GM12878 (cell line): ENCODE data around the gene SNED1. TPM values are rescaled to one million over a fixed set of nuclear protein-coding genes. Genes with fewer than 3 reads are reported as not detected.

Experiments
- ATAC-seq: fragments of 200-7000 bp; cut with Tn5 transposase; 3 replicates; pipeline ENCODE4 v1.9.1; 2020; ENCODE audit warnings: mild to moderate bottlenecking, moderate library complexity
- BruUV-seq: library from RNA; stranded (reverse); fragments of 400-500 nt; replicated peaks from 2 replicates; lab custom pipeline; 2021; lab: Mats Ljungman, UMichigan
- CTCF ChIA-PET: fragments of 300-600 bp; sonication (Branson Sonifier 250); formaldehyde crosslinking; extraction: SDS; loops from one replicate; lab custom pipeline; 2021; ENCODE audit warnings: inconsistent platforms; lab: Yijun Ruan, JAX
- POLR2A ChIA-PET: fragments of 350-600 bp; formaldehyde crosslinking; extraction: SDS; loops from one replicate; lab custom pipeline; 2021; ENCODE audit warnings: inconsistent platforms; lab: Charles Lee
- RAD21 ChIA-PET: fragments of 300-600 bp; sonication (Branson Sonifier 250); formaldehyde crosslinking; loops from one replicate; lab custom pipeline; 2023; ENCODE audit warnings: antibody characterized with exemption; ENCODE audit not compliant: unreplicated experiment; lab: Charles Lee
- SMC1A ChIA-PET: fragments of 300-600 bp; sonication (Branson Sonifier 250); formaldehyde crosslinking; loops from one replicate; lab custom pipeline; 2023; ENCODE audit not compliant: unreplicated experiment, uncharacterized antibody; lab: Charles Lee
- DNase-seq: peaks from one replicate; pipeline ENCODE4 v3.0.0-alpha.2; 2011; ENCODE audit warnings: low read depth, low spot score
- FAIRE-seq: peaks from 3 replicates; lab custom pipeline; 2011; peaks lifted over from hg19 to GRCh38; lab: Jason Lieb, UNC
- H2AFZ ChIP-seq: 2 replicates; pipeline ENCODE4 v1.6.0; 2011; ENCODE audit warnings: low read depth, low read length, control low read depth; ENCODE audit not compliant: control insufficient read depth
- H3K27ac ChIP-seq: 2 replicates; pipeline ENCODE4 v1.5.1; 2011; ENCODE audit warnings: control low read depth; ENCODE audit not compliant: control insufficient read depth, insufficient read depth
- H3K27me3 ChIP-seq, 2 experiments: replicated peaks in 1 of 2; 2 replicates each; pipeline versions ENCODE4 v1.6.0 to v1.6.1; 2011; ENCODE audit warnings: low read length in 1 of 2; ENCODE audit not compliant: control insufficient read depth in 2 of 2, insufficient read depth in 2 of 2
- H3K36me3 ChIP-seq, 2 experiments: 2 replicates each; pipeline ENCODE4 v1.5.1; 2011; ENCODE audit warnings: low read length in 1 of 2; ENCODE audit not compliant: control insufficient read depth in 2 of 2, insufficient read depth in 2 of 2
- H3K4me1 ChIP-seq: 2 replicates; pipeline ENCODE4 v1.6.1; 2011; ENCODE audit warnings: mild to moderate bottlenecking, low read length, moderate library complexity, mixed read lengths; ENCODE audit not compliant: control insufficient read depth, insufficient read depth
- H3K4me2 ChIP-seq: 2 replicates; pipeline ENCODE4 v1.6.0; 2011; ENCODE audit warnings: control low read depth; ENCODE audit not compliant: control insufficient read depth, insufficient read depth
- H3K4me3 ChIP-seq: fragments of 200-600 bp; sonication (generic); 2 replicates; pipeline ENCODE4 v1.5.1; 2016
- H3K79me2 ChIP-seq: 2 replicates; pipeline ENCODE4 v1.6.0; 2011; ENCODE audit warnings: low read length; ENCODE audit not compliant: control insufficient read depth, insufficient read depth
- H3K9ac ChIP-seq: 2 replicates; pipeline ENCODE4 v1.8.0; 2011; ENCODE audit warnings: low read length, control low read depth, mixed read lengths; ENCODE audit not compliant: control insufficient read depth, insufficient read depth
- H3K9me3 ChIP-seq: replicated peaks from 3 replicates; pipeline ENCODE4 v1.5.1; 2011; ENCODE audit warnings: mild to moderate bottlenecking, low read length; ENCODE audit not compliant: control insufficient read depth, insufficient read depth
- H4K20me1 ChIP-seq: 2 replicates; pipeline ENCODE4 v1.6.0; 2011; ENCODE audit not compliant: control insufficient read depth, insufficient read depth
- E4F1 ChIP-seq: fragments of 450-650 bp; IDR thresholded peaks from 2 replicates; pipeline ENCODE4 v1.6.1; 2018; ENCODE audit warnings: borderline replicate concordance, mild to moderate bottlenecking; ENCODE audit not compliant: partially characterized antibody
- EZH2 ChIP-seq: IDR thresholded peaks from 2 replicates; pipeline ENCODE4 v1.6.1; 2012; ENCODE audit warnings: low read depth, mild to moderate bottlenecking, control low read depth, inconsistent platforms, low read length, borderline replicate concordance; ENCODE audit not compliant: control insufficient read depth
- FOXK2 ChIP-seq: fragments of 450-650 bp; IDR thresholded peaks from 2 replicates; pipeline ENCODE4 v1.6.1; 2017; ENCODE audit warnings: mild to moderate bottlenecking, moderate library complexity
- GATAD2B ChIP-seq: fragments of 450-650 bp; conservative IDR thresholded peaks from 2 replicates; pipeline ENCODE4 v1.6.1; 2017; ENCODE audit warnings: low read depth, mild to moderate bottlenecking, moderate library complexity
- POLR2A ChIP-seq: IDR thresholded peaks from 2 replicates; pipeline ENCODE4 v1.6.1; 2011; ENCODE audit warnings: low read depth, mild to moderate bottlenecking, low read length
- RAD21 ChIP-seq: IDR thresholded peaks from 2 replicates; pipeline ENCODE4 v1.6.1; 2011; ENCODE audit warnings: mild to moderate bottlenecking, low read depth, low read length, moderate library complexity; ENCODE audit not compliant: insufficient read depth
- WGBS: methylation state at CpG from one replicate; pipeline ENCODE4 v1.1.6; 2016; ENCODE audit warnings: low lambda C conversion rate; ENCODE audit not compliant: insufficient replicate concordance, insufficient coverage; ENCODE audit errors: missing lambda C conversion rate; 5-methylcytosine and 5-hydroxymethylcytosine counted together
- in situ Hi-C: fragments of 300-500 bp; cut with MboI; formaldehyde crosslinking; loops from 9 replicates; pipeline ENCODE4 v1.14.3; 2018; ENCODE audit warnings: mixed read lengths
- intact Hi-C: fragments of 100-400 bp; cut with micrococcal nuclease; formaldehyde crosslinking; loops from one replicate; pipeline ENCODE4 v1.14.2; 2022; ENCODE audit not compliant: unreplicated experiment
- polyA plus RNA-seq, 11 experiments: library from polyadenylated mRNA; depleted of rRNA in 4 of 11; unstranded in 6 of 11; stranded (reverse) in 5 of 11; fragments of >200 nt; fragmentation: Nextera tagmentation in 4 of 11; fragmentation: Illumina TruSeq in 1 of 11; extraction: Ambion mirVana in 4 of 11; extraction: Trizol in 1 of 11; gene quantifications; 1 replicate in 1 of 11; 2 replicates in 10 of 11; pipeline versions ENCODE4 v1.2.1 to v1.2.3, GENCODE V29; 2011 to 2016; ENCODE audit warnings: inconsistent platforms in 2 of 11, missing spikeins in 2 of 11, low read depth in 1 of 11
- total RNA-seq, 4 experiments: library from RNA; depleted of rRNA in 3 of 4; stranded (reverse); fragments of >200 nt in 3 of 4; fragmentation: Illumina TruSeq in 1 of 4; extraction: Trizol in 1 of 4; gene quantifications; 2 replicates each; pipeline versions ENCODE4 v1.2.1 to v1.2.3, GENCODE V29; 2013 to 2021
- TF ChIP-seq, protein P1 (sequence below): fragments of 450-650 bp; IDR thresholded peaks from 2 replicates; pipeline ENCODE4 v1.6.1; 2016; ENCODE audit warnings: mild to moderate bottlenecking

The SNED1 gene
- total and polyA plus RNA-seq, 10 of the 15 experiments (the other 5 are each of a cell fraction or from before 2014, with no cell fraction given) = 0.05 to 8.4 (median 3.0) TPM

DNA sequence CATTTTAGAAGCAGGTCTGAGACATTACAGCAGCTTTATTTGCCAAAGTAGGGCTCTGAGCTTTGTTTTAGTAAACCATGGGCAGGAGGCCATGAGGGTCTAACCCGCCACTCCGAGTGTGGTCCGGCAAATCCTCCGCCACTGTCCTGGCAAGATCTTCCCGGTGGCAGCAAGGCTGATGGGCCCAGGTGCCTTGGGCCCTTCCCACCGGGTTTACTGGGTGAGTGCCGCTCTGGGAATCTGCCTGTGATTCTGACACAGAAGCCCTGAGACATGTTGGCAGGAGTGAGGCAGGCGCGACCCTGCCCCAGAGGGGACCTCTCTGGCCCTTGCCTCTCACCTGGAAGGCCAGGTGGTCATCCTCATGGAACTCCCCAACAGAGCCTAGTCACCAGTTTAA, 73.7 kb downstream of the SNED1 start (continued):
- no peak for TF ChIP-seq E4F1

GRCh38 chr2:241072553-241073165, 74.2 kb downstream of the SNED1 start:
- ChIA-PET CTCF (no interaction called here), RAD21 (no interaction called here), POLR2A (no interaction called here), SMC1A (no interaction called here)
- peaks cover 0 to 3% of the 10 kb centered on the region in 2 experiments; a peak in 1 of 4 replicates for H3K36me3 ChIP-seq
- BruUV-seq = no TSS peak
- no peak for FAIRE-seq
- H4K20me1 ChIP-seq = no peaks in the 10 kb centered on the region
- no peak for ATAC-seq
- H3K27ac ChIP-seq = no peak overlapping the region
- no peak overlapping the region for H3K9ac ChIP-seq
- H3K79me2 ChIP-seq = no peaks in the 10 kb centered on the region
- no peaks in the 10 kb centered on the region for H3K4me1 ChIP-seq
- TF ChIP-seq GATAD2B (no peak), EZH2 (no peak), RAD21 (no peak), POLR2A (0 out of 2 replicates have a peak, but pooled peaks have one; percentile 20), FOXK2 (no peak)
- TF ChIP-seq, protein P1, sequence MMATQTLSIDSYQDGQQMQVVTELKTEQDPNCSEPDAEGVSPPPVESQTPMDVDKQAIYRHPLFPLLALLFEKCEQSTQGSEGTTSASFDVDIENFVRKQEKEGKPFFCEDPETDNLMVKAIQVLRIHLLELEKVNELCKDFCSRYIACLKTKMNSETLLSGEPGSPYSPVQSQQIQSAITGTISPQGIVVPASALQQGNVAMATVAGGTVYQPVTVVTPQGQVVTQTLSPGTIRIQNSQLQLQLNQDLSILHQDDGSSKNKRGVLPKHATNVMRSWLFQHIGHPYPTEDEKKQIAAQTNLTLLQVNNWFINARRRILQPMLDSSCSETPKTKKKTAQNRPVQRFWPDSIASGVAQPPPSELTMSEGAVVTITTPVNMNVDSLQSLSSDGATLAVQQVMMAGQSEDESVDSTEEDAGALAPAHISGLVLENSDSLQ = no peak
- intact Hi-C loops = no loop called here
- DNase-seq = no peak
- H3K9me3 ChIP-seq = no peaks in the 10 kb centered on the region
- no peak overlapping the region for H3K4me2 ChIP-seq
- H3K27me3 ChIP-seq = no peaks in the 10 kb centered on the region; a peak in 1 of 4 replicates
- in situ Hi-C loops = no loop called here
- WGBS = 55% methylated on average over 14 of the region's 14 CpGs
- H2AFZ ChIP-seq = no peak overlapping the region
- H3K4me3 ChIP-seq = no peak overlapping the region
